GM12878 (cell line): ENCODE data around the gene NCAM1. TPM values are rescaled to one million over a fixed set of nuclear protein-coding genes. Genes with fewer than 3 reads are reported as not detected.

Experiments
- ATAC-seq: fragments of 200-7000 bp; cut with Tn5 transposase; 3 replicates; pipeline ENCODE4 v1.9.1; 2020; ENCODE audit warnings: mild to moderate bottlenecking, moderate library complexity
- BruUV-seq: library from RNA; stranded (reverse); fragments of 400-500 nt; replicated peaks from 2 replicates; lab custom pipeline; 2021; lab: Mats Ljungman, UMichigan
- CTCF ChIA-PET: fragments of 300-600 bp; sonication (Branson Sonifier 250); formaldehyde crosslinking; extraction: SDS; loops from one replicate; lab custom pipeline; 2021; ENCODE audit warnings: inconsistent platforms; lab: Yijun Ruan, JAX
- POLR2A ChIA-PET: fragments of 350-600 bp; formaldehyde crosslinking; extraction: SDS; loops from one replicate; lab custom pipeline; 2021; ENCODE audit warnings: inconsistent platforms; lab: Charles Lee
- RAD21 ChIA-PET: fragments of 300-600 bp; sonication (Branson Sonifier 250); formaldehyde crosslinking; loops from one replicate; lab custom pipeline; 2023; ENCODE audit warnings: antibody characterized with exemption; ENCODE audit not compliant: unreplicated experiment; lab: Charles Lee
- SMC1A ChIA-PET: fragments of 300-600 bp; sonication (Branson Sonifier 250); formaldehyde crosslinking; loops from one replicate; lab custom pipeline; 2023; ENCODE audit not compliant: unreplicated experiment, uncharacterized antibody; lab: Charles Lee
- DNase-seq: peaks from one replicate; pipeline ENCODE4 v3.0.0-alpha.2; 2011; ENCODE audit warnings: low read depth, low spot score
- FAIRE-seq: peaks from 3 replicates; lab custom pipeline; 2011; peaks lifted over from hg19 to GRCh38; lab: Jason Lieb, UNC
- H2AFZ ChIP-seq: 2 replicates; pipeline ENCODE4 v1.6.0; 2011; ENCODE audit warnings: low read depth, low read length, control low read depth; ENCODE audit not compliant: control insufficient read depth
- H3K27ac ChIP-seq: 2 replicates; pipeline ENCODE4 v1.5.1; 2011; ENCODE audit warnings: control low read depth; ENCODE audit not compliant: control insufficient read depth, insufficient read depth
- H3K27me3 ChIP-seq, 2 experiments: replicated peaks in 1 of 2; 2 replicates each; pipeline versions ENCODE4 v1.6.0 to v1.6.1; 2011; ENCODE audit warnings: low read length in 1 of 2; ENCODE audit not compliant: control insufficient read depth in 2 of 2, insufficient read depth in 2 of 2
- H3K36me3 ChIP-seq, 2 experiments: 2 replicates each; pipeline ENCODE4 v1.5.1; 2011; ENCODE audit warnings: low read length in 1 of 2; ENCODE audit not compliant: control insufficient read depth in 2 of 2, insufficient read depth in 2 of 2
- H3K4me1 ChIP-seq: 2 replicates; pipeline ENCODE4 v1.6.1; 2011; ENCODE audit warnings: mild to moderate bottlenecking, low read length, moderate library complexity, mixed read lengths; ENCODE audit not compliant: control insufficient read depth, insufficient read depth
- H3K4me2 ChIP-seq: 2 replicates; pipeline ENCODE4 v1.6.0; 2011; ENCODE audit warnings: control low read depth; ENCODE audit not compliant: control insufficient read depth, insufficient read depth
- H3K4me3 ChIP-seq: fragments of 200-600 bp; sonication (generic); 2 replicates; pipeline ENCODE4 v1.5.1; 2016
- H3K79me2 ChIP-seq: 2 replicates; pipeline ENCODE4 v1.6.0; 2011; ENCODE audit warnings: low read length; ENCODE audit not compliant: control insufficient read depth, insufficient read depth
- H3K9ac ChIP-seq: 2 replicates; pipeline ENCODE4 v1.8.0; 2011; ENCODE audit warnings: low read length, control low read depth, mixed read lengths; ENCODE audit not compliant: control insufficient read depth, insufficient read depth
- H3K9me3 ChIP-seq: replicated peaks from 3 replicates; pipeline ENCODE4 v1.5.1; 2011; ENCODE audit warnings: mild to moderate bottlenecking, low read length; ENCODE audit not compliant: control insufficient read depth, insufficient read depth
- H4K20me1 ChIP-seq: 2 replicates; pipeline ENCODE4 v1.6.0; 2011; ENCODE audit not compliant: control insufficient read depth, insufficient read depth
- BCLAF1 ChIP-seq: fragments of 450-650 bp; IDR thresholded peaks from 2 replicates; pipeline ENCODE4 v1.6.1; 2017; ENCODE audit warnings: antibody characterized with exemption, mild to moderate bottlenecking, moderate library complexity
- ESRRA ChIP-seq: IDR thresholded peaks from 2 replicates; pipeline ENCODE4 v1.6.1; 2012; ENCODE audit warnings: mild to moderate bottlenecking, low read length, improper control_type of control experiment
- FOXM1 ChIP-seq: IDR thresholded peaks from 2 replicates; pipeline ENCODE4 v1.6.1; 2012; ENCODE audit warnings: low read depth, mild to moderate bottlenecking, inconsistent platforms, low read length, moderate library complexity
- HDAC2 ChIP-seq: fragments of 200-600 bp; sonication (generic); IDR thresholded peaks from 2 replicates; pipeline ENCODE4 v1.6.1; 2017
- JUND ChIP-seq: IDR thresholded peaks from 2 replicates; pipeline ENCODE4 v1.6.1; 2012; ENCODE audit warnings: low read depth, mild to moderate bottlenecking, low read length, improper control_type of control experiment, moderate library complexity
- MTA3 ChIP-seq: IDR thresholded peaks from 2 replicates; pipeline ENCODE4 v1.6.1; 2012; ENCODE audit warnings: low read length, inconsistent platforms, borderline replicate concordance
- MYC ChIP-seq: IDR thresholded peaks from 2 replicates; pipeline ENCODE4 v1.6.1; 2011; ENCODE audit warnings: mild to moderate bottlenecking, low read length, moderate library complexity, inconsistent platforms; ENCODE audit not compliant: insufficient read depth, insufficient replicate concordance, insufficient read length, severe bottlenecking
- PML ChIP-seq: IDR thresholded peaks from 2 replicates; pipeline ENCODE4 v1.6.1; 2012; ENCODE audit warnings: low read length, inconsistent platforms
- POLR2A ChIP-seq: IDR thresholded peaks from 2 replicates; pipeline ENCODE4 v1.6.1; 2011; ENCODE audit warnings: low read depth, mild to moderate bottlenecking, low read length
- SKIL ChIP-seq: fragments of 450-650 bp; IDR thresholded peaks from 2 replicates; pipeline ENCODE4 v1.6.1; 2017; ENCODE audit warnings: mild to moderate bottlenecking, low read depth, inconsistent platforms; ENCODE audit not compliant: poor library complexity, severe bottlenecking
- SP1 ChIP-seq: IDR thresholded peaks from one replicate; pipeline ENCODE4 v1.6.1; 2011; ENCODE audit warnings: low read depth, low read length
- SPI1 ChIP-seq: IDR thresholded peaks from 2 replicates; pipeline ENCODE4 v1.6.1; 2011; ENCODE audit warnings: low read depth, mild to moderate bottlenecking, low read length, moderate library complexity, borderline replicate concordance; ENCODE audit not compliant: insufficient read depth
- SRF ChIP-seq, 2 experiments: IDR thresholded peaks; 2 replicates each; pipeline ENCODE4 v1.6.1; 2011; ENCODE audit warnings: low read depth in 2 of 2, low read length in 2 of 2, mild to moderate bottlenecking in 1 of 2, moderate library complexity in 1 of 2
- STAT1 ChIP-seq: fragments of 450-650 bp; conservative IDR thresholded peaks from 2 replicates; pipeline ENCODE4 v1.6.1; 2014; ENCODE audit warnings: antibody characterized with exemption, mild to moderate bottlenecking
- ZNF207 ChIP-seq: fragments of 450-650 bp; IDR thresholded peaks from 2 replicates; pipeline ENCODE4 v1.6.1; 2014; ENCODE audit warnings: antibody characterized with exemption, mild to moderate bottlenecking, borderline replicate concordance
- ZNF217 ChIP-seq: fragments of 450-650 bp; IDR thresholded peaks from 2 replicates; pipeline ENCODE4 v1.6.1; 2017; ENCODE audit warnings: antibody characterized with exemption, mild to moderate bottlenecking
- ZNF274 ChIP-seq: IDR thresholded peaks from one replicate; pipeline ENCODE4 v1.8.0; 2011; ENCODE audit not compliant: insufficient read length, insufficient read depth
- WGBS: methylation state at CpG from one replicate; pipeline ENCODE4 v1.1.6; 2016; ENCODE audit warnings: low lambda C conversion rate; ENCODE audit not compliant: insufficient replicate concordance, insufficient coverage; ENCODE audit errors: missing lambda C conversion rate; 5-methylcytosine and 5-hydroxymethylcytosine counted together
- in situ Hi-C: fragments of 300-500 bp; cut with MboI; formaldehyde crosslinking; loops from 9 replicates; pipeline ENCODE4 v1.14.3; 2018; ENCODE audit warnings: mixed read lengths
- intact Hi-C: fragments of 100-400 bp; cut with micrococcal nuclease; formaldehyde crosslinking; loops from one replicate; pipeline ENCODE4 v1.14.2; 2022; ENCODE audit not compliant: unreplicated experiment
- polyA plus RNA-seq, 11 experiments: library from polyadenylated mRNA; depleted of rRNA in 4 of 11; unstranded in 6 of 11; stranded (reverse) in 5 of 11; fragments of >200 nt; fragmentation: Nextera tagmentation in 4 of 11; fragmentation: Illumina TruSeq in 1 of 11; extraction: Ambion mirVana in 4 of 11; extraction: Trizol in 1 of 11; gene quantifications; 1 replicate in 1 of 11; 2 replicates in 10 of 11; pipeline versions ENCODE4 v1.2.1 to v1.2.3, GENCODE V29; 2011 to 2016; ENCODE audit warnings: inconsistent platforms in 2 of 11, missing spikeins in 2 of 11, low read depth in 1 of 11
- total RNA-seq, 4 experiments: library from RNA; depleted of rRNA in 3 of 4; stranded (reverse); fragments of >200 nt in 3 of 4; fragmentation: Illumina TruSeq in 1 of 4; extraction: Trizol in 1 of 4; gene quantifications; 2 replicates each; pipeline versions ENCODE4 v1.2.1 to v1.2.3, GENCODE V29; 2013 to 2021
- TF ChIP-seq, protein P1 (sequence below): fragments of 450-650 bp; formaldehyde crosslinking; IDR thresholded peaks from 2 replicates; pipeline ENCODE4 v1.5.0; 2022; ENCODE audit warnings: mild to moderate bottlenecking, missing genetic modification characterization

NCAM1 gene
- total and polyA plus RNA-seq, 10 of the 15 experiments (the other 5 are each of a cell fraction or from before 2014, with no cell fraction given), result 0.10 to 0.23 (median 0.11) TPM; not detected in 7

- no peak for FAIRE-seq
- TF ChIP-seq MTA3, result no peak
- no peak for TF ChIP-seq POLR2A
- no peak for TF ChIP-seq SPI1
- no peak for TF ChIP-seq ZNF207
- TF ChIP-seq MYC, result no peak
- TF ChIP-seq SKIL, result no peak
- no peak for TF ChIP-seq FOXM1
- no peak for TF ChIP-seq PML
- TF ChIP-seq ESRRA, result no peak
- TF ChIP-seq STAT1, result no peak
- no peak for TF ChIP-seq BCLAF1
- no peak for TF ChIP-seq HDAC2
- TF ChIP-seq ZNF274, result no peak
- TF ChIP-seq SRF (IDR thresholded peaks at IDR 0.05; ENCODE audit: low read depth in 2 of 2, low read length in 2 of 2), result no peak
- no peak for TF ChIP-seq JUND
- no peak for TF ChIP-seq SP1
- TF ChIP-seq ZNF217, result no peak
- TF ChIP-seq, protein P1, sequence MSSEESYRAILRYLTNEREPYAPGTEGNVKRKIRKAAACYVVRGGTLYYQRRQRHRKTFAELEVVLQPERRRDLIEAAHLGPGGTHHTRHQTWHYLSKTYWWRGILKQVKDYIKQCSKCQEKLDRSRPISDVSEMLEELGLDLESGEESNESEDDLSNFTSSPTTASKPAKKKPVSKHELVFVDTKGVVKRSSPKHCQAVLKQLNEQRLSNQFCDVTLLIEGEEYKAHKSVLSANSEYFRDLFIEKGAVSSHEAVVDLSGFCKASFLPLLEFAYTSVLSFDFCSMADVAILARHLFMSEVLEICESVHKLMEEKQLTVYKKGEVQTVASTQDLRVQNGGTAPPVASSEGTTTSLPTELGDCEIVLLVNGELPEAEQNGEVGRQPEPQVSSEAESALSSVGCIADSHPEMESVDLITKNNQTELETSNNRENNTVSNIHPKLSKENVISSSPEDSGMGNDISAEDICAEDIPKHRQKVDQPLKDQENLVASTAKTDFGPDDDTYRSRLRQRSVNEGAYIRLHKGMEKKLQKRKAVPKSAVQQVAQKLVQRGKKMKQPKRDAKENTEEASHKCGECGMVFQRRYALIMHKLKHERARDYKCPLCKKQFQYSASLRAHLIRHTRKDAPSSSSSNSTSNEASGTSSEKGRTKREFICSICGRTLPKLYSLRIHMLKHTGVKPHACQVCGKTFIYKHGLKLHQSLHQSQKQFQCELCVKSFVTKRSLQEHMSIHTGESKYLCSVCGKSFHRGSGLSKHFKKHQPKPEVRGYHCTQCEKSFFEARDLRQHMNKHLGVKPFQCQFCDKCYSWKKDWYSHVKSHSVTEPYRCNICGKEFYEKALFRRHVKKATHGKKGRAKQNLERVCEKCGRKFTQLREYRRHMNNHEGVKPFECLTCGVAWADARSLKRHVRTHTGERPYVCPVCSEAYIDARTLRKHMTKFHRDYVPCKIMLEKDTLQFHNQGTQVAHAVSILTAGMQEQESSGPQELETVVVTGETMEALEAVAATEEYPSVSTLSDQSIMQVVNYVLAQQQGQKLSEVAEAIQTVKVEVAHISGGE (CRISPR knock-in tag), result no peak
Measured at GRCh38 chr11:112946866-112947265, 14.4 kb upstream of the NCAM1 start.

More at GRCh38 chr11:112946866-112947265, 14.4 kb upstream of the NCAM1 start:
- RAD21 ChIA-PET, result no interaction called here
- BruUV-seq, result no TSS peak
- DNase-seq (no peak), ATAC-seq (no peak)
- Histone ChIP-seq H3K9me3 (no peaks in the 10 kb centered on the region), H2AFZ (no peak overlapping the region), H3K27me3 (peaks cover 0 to 3% of the 10 kb centered on the region in 2 experiments; a peak in 1 of 4 replicates), H3K4me3 (no peak overlapping the region), H3K4me2 (no peak overlapping the region), H3K4me1 (no peaks in the 10 kb centered on the region), H4K20me1 (no peaks in the 10 kb centered on the region), H3K9ac (no peak overlapping the region), H3K27ac (no peak overlapping the region), H3K79me2 (no peaks in the 10 kb centered on the region), H3K36me3 (no peaks in the 10 kb centered on the region)
- intact Hi-C loops (no loop called here), in situ Hi-C loops (no loop called here)
- POLR2A ChIA-PET, result no interaction called here
- CTCF ChIA-PET, result no interaction called here
- SMC1A ChIA-PET, result interaction anchor here (0.6 to 0.9 kb wide), 2 partner anchors 44 to 205 kb away, joined by 3 read pairs; no protein-coding TSS in a partner anchor
- 17% methylated on average over 3 of the region's 3 CpGs for WGBS
